GM21447 (cell line): ENCODE results near the gene RTL9.
"Not testable (repeated sequence)": the region's sequence is repeated elsewhere in the genome, so short reads cannot be mapped to it uniquely, and the experiment has no call there.

Experiments
- ATAC-seq: cut with Tn5 transposase; IDR thresholded peaks from one replicate; pipeline ENCODE4 v1.9.1; 2021; ENCODE audit not compliant: unreplicated experiment

Gene RTL9

DNA sequence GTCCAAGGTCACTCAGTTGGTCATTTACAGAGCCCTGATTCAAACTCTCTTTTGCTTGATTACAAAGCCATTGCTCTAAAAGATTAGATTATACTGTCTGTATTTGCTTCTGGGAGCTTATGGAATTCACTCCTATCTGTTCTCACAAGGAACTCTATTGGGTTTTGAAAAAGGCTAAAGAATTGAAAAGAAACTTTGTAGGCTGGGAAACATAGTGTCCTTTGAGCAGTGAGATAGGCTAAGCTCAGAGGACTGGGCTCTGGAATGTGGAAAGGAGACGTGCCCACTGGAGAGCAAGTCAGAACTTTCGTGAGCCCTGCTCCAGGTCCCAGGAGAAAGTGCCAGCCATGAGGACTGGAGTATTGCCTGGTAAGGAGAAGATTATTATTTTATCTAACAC is at the start of gene RTL9:
TSS of gene RTL9 (plus strand) at position 301 of the 400 bp plus-strand sequence. CDS start 91,770 bp downstream, outside the sequence.
- no peak for ATAC-seq

- ATAC-seq, result no peak
Observed at GRCh38 chrX:110310000-110310790, 48.5 kb upstream of the RTL9 start.

- ATAC-seq, result peak; percentile 80
Observed at GRCh38 chrX:110310896-110311295, 47.8 kb upstream of the RTL9 start.

- ATAC-seq, result no peak
Observed at GRCh38 chrX:110311437-110312230, 47.0 kb upstream of the RTL9 start.

DNA sequence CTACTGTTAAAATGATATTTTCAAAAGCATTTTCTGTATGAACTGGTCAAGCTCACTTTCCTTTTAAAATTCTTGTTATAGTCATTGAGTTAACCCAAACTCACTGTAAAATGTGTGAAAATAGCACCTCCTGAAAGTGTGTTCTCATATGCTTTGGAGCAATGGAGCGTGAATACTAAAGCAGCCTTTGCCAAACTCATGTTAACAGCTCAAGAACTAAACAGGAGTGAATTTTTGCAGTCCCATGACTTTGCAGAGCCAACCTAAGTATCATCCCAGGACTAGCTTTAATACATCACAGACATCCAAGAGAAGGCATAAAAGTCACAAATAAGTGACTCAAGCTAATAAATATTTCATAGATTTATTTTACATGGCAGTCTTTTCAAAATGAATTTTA is 43.1 kb upstream of the RTL9 start:
- peak; percentile 31 for ATAC-seq

DNA sequence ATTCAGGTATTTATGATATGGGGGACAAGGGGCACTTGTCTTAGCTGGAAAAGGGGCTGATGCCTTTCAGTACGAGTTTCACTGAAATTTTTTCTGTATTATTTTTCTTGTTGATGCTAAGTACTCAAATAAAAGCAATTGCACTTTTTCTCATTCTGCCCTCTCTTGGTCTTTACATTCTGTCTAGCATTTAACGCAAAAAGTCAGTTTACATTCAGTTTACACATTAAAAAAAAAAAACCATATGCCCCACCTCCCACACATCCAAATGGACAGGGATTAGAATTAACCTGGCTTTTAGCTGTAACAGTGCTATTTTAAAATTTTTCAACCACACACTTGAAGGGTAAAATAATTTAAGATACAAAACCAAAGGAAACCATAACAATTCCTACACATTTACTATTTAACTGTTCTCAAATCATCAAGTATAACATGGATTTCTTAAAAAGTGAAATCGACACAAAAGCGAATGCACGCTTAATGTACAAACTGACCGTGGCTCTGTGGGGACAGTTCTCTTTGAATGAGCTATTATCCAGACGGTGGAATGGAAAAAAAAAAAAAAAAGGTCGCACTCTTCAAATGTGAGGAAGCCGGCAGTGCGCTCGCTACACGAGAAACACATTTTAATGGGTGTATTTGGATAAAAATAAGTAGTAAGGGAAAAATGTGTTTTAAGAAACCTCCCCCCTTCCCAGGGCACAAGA is 42.1 kb upstream of the RTL9 start:
- ATAC-seq, result no peak

DNA sequence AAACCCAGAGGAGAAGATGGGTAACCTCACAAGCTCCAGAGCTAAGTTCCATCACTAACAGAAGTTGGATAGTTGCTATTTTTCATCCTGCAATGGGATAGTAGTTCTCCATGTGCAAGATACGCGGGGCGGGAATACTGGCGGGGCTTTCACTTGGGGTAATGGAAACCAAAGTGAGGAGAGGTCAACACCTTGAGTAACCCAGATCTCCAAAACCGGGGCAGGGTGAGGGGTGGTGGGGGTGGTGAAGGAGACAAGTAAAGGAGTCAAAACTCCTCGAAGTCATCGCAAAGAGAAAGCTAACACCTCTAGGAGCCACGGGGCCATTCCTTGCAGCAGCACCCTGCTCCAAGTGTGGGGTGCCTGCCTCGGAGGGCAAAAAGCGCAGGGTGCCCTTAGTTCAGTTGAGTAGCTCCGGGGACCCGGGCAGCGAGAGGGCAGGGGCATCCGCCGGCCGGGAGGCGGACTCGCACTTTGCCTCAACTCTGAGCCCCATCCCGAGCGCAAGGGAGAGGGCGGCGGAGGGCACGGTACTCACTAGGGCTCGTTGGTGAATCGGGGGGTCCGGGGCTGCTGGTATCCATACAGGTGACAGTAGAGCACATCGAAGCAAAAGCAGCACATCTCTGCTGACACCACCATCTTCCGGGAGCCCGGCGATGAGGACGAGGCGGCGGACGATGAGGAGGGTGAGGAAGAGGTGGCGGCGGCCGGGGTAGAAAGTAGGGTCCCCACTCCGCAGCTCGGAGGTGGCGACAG is 41.4 kb upstream of the RTL9 start:
- peak; percentile 22 for ATAC-seq

DNA sequence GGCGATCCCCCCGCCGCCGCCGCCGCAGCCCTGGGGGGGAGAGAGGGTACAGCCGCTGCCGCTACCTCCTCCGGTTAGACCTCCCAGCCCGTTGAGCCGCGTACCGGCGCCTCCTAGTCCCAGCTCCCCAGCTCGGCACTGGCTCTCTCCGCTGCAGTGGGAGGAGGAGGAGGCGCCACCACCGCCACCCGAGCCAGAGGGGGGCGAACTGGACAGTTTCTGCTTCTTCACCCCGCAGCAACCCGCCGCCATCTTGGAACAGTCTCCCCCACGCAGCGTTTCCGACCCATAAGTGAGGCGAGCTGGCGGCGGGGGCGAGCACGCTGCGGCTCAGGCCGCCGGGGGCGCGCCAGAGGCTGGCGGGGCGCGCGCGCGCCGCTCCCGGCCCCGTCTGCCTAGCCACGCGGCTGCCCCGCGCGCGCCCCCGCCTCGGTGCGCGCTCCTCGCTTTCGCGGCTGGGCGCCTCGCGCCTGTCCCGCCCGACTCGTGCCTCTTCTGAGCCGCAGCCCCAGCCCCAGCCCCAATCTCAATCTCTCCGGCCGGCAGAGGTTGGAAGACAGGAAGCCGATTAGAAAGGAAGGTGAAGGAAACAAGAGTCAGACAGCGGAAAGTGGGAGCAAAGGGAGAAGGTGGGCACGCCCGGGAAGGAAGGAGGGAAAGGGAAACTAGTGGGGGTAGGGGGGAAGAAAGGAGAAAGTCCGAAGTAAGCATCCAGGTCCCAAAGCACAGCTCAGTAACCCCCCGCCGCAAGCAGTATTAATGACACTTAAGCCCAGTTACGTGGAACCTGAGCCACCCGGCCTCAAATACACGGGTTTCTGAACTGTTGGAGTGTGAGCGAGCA is 40.6 kb upstream of the RTL9 start, which contains the start of gene AMMECR1:
TSS of gene AMMECR1 (minus strand) at position 266 of the 844 bp plus-strand sequence. CDS start at position 252, 14 bp downstream.
- ATAC-seq, result peak; percentile 63

DNA sequence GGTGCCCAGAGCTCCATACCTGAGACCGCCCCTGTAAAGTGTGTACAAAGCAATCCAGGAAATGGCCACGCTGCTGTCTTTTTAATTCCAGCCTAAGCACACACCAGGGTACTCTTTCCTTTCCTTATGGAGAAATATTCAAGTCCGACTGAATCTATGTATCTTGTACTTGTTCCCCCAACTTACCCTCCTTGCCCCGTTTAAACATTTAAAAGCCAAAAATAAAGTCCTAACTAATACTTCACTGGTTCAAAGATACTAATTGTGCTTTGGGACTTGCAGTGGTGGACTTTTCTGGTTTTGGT is 40.0 kb upstream of the RTL9 start:
- peak; percentile 27 for ATAC-seq

GRCh38 chrX:110320381-110320987 is 38.2 kb upstream of the RTL9 start:
- ATAC-seq, result no peak

DNA sequence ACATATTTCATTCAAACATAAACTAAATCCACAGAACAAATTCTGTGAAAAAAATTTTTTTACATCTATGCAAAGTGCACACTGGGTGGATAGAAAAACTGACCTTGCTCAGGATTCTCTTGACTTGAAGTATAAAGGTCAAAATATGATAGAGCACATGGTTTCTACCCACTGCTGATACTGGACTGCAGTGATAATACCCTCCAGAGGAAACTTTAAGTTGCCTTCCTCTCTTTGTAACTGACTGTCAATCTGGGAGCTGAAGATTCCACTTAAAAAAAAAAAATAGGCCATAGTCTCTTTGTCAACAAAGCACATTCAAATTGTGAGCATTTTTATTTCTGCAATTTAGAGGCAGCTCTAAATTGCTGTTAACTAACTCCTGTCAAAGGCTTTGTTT is 37.6 kb upstream of the RTL9 start:
- ATAC-seq, result no peak

DNA sequence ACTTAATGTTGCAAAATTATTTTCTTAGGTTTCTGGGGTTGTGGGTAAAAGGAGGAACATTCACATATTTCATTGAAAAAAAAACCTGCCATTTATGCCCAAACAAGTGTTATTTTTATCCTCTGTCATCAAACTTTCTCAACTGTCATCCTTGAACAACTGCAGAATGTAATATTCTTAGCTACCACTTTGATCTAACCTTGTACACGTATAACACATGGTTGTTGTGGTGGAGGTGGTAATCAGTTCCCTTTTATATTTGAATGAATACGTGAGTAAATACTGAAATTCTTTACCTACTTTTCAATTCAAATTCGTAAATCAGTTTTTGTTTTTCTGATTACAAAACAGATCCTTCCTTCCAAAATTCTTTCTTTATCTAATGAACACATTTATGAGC is 37.0 kb upstream of the RTL9 start:
- no peak for ATAC-seq

DNA sequence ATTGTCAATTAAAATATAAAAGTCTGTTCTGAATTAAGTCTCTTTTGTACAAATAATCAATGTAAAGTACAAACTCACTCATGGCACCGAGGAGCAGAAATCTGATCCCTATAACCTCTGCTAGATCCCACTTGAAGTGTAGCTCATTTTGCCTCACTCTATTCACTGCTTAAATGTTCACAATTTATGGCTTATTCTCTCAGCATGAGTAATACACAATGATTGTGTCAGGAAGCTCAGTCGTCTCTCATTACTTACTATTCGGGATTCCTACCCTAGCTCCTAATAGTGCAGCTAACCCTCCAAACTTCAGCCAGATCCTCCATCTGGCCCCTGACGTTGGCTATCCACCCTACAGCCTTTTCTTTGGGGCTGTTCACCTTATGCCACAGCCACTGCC is 36.0 kb upstream of the RTL9 start:
- ATAC-seq, result no peak

DNA sequence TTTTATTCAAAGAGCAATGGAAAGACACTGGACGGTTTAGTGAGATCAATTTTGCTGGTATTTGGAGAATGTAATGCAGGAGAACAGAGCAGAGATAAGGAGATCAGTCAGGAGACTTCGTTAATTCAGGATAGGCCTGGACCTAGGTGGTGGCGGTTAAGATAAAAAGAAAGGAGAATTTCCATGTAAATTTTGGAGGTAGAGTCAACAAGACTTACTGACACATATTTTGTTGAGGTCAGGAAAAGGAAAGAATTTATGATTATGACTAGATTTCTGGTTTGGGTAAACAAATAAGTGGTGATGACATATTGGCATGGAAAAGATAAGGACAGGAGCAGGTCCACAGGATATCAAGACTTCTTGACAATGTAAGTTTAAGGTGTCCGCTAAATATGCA is 31.9 kb upstream of the RTL9 start:
- ATAC-seq, result no peak

- no peak for ATAC-seq
Observed at GRCh38 chrX:110327336-110327735, 31.3 kb upstream of the RTL9 start.

DNA sequence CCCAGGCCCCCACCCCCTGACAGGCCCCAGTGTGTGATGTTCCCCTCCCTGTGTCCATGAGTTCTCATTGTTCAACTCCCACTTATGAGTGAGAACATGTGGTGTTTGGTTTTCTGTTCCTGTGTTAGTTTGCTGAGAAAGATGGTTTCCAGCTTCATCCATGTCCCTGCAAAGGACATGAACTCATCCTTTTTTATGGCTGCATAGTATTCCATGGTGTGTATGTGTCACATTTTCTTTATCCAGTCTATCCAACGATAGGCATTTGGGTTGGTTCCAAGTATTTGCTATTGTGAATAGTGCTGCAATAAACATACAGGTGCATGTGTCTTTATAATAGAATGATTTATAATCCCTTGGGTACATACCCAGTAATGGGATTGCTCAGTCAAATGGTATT is 30.0 kb upstream of the RTL9 start:
- not testable (repeated sequence) for ATAC-seq

DNA sequence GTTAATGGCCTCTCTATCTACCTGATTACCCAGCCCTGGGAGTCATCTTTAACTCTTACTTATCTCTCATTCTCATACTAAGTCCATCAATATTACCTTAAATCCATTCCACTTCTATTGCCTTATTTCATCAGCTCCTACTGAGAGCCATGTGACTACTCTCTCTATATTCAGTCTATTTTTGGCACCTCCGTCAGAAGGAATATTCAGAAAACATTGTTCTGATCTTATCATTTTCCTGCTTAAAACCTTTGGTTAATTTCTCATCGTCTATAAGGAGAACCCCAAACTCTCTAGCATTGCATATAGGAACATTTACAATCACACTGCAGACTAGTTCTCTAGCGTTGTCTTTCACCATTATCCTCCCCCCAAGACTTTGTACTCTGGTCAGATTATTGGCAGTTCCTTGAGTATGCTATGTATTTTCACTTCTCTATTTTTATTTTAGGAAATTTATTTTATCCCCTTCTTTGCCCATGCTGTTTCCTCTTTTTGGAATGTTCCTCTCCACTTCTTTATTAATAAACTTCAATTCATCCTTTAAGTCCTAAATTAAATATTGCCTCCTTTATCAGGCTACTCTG is 27.1 kb upstream of the RTL9 start:
- no peak for ATAC-seq

DNA sequence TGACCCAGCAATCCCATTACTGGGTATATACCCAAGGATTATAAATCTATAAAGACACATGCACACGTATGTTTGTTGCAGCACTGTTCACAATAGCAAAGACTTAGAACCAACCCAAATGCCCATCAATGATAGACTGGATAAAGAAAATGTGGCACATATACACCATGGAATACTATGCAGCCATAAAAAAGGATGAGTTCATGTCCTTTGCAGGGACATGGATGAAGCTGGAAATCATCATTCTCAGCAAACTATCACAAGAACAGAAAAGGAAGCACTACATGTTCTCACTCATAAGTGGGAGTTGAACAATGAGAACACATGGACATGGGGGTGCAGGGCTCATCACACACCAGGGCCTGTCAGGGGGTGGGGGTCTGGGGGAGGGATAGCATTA is 25.2 kb upstream of the RTL9 start:
- not testable (repeated sequence) for ATAC-seq

DNA sequence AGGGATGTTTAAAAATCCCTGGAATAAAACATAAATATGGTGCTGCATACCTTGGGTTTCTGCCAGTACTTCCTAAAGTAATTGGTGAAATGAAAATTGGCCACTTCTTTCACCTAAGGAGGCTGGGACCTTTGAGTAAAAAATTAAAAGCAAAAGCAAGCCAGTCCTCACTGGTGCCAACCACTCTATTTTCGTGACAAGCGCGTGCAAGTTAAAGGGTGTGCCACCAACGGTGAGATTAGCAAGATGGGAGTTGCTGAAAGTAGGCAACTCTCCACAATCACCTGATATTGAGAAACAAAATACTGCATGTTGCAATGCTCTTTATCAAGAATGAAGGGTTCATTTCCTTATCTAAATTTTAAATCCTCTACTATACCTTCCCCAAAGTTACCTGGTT is 19.7 kb upstream of the RTL9 start:
- ATAC-seq, result no peak
